NCI-H1092 treated with DMSO at 0.1 percent for 48 hours (cell line): Measurements from ENCODE around the gene DSG1.
"Not testable (repeated sequence)": the region's sequence is repeated elsewhere in the genome, so short reads cannot be mapped to it uniquely, and the experiment has no call there.

Source experiments
- DNase-seq: peaks from one replicate; lab custom pipeline; 2025; lab: John Stamatoyannopoulos, UW

DSG1 gene

DNA sequence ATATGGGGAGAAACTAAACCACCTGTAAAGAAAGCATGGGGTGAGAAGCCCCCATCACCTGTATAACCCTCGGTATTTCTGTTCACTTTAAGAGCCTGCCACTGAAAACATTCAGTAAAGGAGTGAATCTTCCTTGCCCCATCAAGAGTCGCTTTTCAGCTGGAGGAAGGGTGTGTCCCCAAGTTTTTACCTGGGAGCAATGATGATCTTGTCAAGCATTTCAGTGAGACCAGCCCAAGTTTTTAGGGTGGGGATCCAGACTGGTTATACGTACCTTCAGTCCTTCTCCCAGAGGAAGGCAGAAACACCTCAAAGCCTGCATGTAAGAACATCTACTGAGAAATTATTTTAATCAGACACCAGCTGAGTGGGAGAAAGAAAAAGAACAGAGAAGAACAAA, at the start of gene DSG1:
TSS of gene DSG1 (plus strand) at position 301 of the 400 bp plus-strand sequence. CDS start 141 bp downstream, outside the sequence.
- no peak for DNase-seq

DNA sequence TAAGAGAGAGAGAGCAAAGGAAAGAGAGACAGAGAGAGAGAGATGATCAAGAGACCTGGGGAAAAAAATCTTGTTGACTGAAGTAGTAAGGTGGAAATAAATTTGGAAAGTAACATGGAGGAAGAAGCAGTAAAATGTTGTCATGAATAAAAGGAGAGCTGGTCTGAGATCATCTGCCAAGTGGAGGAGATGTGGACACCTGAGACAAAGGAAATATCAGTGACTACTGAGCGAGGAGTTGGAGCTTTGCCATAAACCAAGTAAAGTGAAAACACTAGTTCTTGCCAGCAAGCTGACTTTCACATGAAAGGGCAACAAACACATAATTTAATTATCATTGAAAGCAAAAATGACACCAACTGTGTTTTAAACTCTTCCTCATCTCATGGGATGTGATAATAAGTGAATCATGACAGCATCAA, 49.0 kb upstream of the DSG1 start:
- DNase-seq, result no peak

DNA sequence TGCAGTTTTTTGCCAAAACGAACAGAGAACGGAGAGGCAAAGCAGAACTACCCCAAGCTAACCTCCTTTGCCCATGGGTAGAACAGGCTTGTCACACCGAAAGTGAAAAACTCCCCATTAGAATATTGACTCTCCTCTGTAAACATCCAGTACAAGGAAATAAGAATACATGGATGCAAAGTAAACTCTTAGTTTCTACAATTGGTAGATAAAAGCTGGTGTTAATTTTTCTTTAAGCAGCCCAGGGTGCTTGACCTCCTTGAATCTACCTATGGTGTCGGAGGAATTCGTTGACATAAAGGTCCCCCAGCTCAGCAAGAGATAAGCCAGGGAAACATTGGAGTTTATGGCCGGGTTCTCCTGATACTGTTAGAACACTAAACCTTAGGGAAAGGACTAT, 48.4 kb upstream of the DSG1 start:
- DNase-seq, result no peak

DNA sequence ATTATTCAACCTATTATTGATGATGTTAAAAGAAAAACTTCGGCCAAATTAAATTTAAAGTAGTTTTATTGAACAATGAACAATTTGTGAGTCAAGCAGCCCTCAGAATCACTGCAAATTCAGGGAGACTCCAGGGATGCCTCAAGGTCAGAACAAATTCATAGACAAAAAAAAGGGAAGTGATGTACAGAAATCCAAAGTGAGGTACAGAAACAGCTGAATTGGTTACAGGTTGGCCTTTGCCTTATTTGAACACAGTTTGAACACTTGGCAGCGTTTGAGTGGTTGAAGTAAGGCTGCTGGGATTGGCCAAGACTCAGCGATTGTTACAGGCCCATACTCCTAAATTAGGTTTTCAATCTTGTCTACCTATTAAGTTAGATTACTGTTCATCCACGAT, 47.4 kb upstream of the DSG1 start:
- no peak for DNase-seq

DNA sequence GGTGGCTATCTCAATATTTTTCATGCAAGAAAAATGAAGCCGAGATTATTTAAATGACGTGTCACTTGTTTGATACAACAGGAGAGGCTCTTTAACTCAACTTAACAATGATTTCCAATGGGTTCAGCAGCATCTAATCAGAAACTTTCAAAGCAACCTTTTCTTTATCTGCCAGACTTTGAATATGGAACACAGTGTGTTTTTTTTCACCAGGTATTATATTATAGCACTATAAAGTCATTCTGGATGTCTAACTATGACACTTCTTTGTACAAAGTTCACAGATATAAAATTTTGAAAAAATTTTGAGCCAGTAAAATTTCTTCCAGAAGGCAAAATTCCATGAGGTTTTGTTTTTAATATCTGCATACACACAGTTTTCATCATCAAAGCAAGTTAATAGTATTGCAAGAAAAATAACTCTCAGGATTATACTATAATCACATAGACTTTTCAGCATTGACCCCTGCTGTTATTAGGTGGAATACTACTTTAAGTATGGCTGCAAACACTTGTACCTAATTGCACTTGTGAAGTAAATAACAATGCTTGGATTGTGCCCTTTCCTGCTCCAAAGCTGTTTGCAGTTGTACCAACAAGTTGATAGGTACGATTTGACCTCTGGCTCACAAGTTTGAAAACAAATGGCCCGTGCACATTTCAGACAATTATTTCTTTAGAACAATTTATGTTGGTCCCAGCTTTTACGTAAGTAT, 44.0 kb upstream of the DSG1 start:
- no peak for DNase-seq

DNA sequence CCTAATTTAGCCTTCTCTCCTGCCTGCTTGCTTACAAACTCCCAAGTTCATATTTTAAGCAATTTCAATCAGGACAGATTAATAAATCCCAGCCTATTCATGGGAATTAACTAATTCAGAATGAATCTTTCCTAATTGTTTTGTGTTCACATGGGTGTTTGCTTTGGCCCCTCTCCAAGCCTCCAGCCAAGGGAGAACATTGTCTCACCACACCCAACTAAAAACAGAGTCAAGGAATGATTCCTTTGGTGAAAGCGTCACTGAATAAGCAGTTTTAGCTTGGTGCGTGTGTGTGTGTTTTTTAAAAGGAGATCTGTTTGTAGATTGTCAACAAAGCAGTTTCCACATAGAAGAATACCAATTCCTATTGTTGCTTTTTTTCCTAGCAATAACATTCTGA, 43.0 kb upstream of the DSG1 start:
- DNase-seq, result no peak

DNA sequence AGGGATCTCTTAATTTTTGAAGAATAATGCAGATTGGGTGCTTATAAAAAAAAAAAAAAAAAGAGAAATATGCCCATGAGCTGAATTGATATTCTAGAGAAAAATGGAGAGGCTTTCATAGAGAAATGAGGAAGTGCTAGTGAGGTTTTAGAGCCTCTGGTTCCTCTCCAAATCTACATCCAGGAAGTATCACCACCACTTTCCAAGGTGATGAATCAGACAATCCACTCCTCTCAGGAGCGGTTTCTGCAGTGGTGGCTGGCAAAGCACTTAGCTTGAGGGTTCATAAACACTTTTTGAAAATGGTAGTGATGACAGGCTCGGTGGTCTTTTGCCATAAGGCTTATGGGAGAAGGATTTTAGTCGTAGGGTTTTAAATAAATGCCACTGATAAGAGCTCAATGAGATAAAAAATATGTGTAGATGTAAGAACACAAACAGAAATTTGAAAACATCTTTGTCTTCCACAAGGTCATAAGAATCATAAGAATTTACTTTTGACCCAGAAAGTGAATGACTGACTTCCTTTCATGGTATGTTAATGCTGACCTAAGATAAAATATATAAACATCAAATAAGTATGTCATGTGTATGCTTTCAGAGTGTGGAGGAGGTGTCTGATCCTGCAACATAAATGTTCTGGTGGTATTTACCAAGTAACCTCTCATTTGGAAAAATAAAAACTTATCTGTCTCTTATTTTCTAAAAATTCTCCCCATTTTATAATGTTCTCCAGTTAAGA, 42.1 kb upstream of the DSG1 start:
- DNase-seq, result no peak

DNA sequence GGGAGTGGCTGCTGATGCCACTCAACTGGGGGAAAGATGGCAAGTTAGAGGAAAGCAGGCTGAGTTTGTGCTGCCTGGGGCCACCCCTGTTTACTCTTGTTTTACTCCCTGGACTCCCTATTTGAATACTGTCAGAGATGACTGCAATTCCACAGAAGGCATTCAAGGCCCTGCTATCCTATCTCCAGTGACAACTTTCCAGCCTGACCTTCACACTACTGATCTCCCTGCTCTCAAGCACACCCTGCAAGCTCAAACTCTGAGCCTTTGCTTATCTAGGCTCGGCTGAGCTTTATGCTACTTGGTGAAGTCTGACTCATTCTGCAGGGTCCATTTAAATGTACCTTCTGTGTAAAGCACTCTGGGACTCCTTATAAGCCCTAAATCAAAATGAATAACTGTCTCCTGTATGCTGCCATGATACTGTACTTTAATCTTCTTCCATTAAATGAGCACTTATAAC, 39.3 kb upstream of the DSG1 start:
- no peak for DNase-seq

DNA sequence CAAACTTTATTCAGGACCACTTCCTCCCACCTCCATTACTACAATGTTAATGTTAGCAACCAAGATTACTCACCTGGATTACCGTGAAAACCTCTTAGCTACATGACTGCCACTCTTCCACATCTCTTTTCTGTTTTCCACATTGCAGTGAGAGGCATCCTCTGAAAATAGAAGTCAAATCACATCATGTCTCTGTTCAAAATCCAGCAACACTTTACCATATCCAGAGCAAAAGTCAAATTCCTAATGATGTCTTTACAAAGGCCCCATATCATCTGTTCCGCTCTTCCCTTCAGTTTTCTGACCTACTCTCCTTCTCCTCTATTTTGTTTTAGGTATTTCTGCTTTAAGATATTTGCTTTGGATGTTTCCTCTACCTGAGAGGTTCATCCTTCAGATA, 37.5 kb upstream of the DSG1 start:
- DNase-seq, result no peak

DNA sequence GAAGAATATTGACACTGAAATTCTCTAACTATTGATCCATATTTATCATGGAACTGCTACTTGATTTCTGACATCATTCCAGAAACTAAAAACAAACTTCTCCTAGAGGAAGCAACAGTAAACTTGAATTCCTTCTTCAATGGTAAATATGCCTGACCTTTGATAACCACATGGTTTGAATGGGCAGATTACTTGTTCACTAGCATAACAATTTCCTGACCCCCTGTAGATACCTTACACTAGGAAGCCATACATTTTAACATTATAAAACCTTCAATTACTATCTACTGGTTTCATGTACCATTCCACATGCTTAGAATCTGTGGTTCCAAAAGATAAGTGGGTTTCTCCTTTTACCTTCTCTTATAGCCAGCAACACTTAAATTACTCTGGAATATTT, 36.5 kb upstream of the DSG1 start:
- no peak for DNase-seq

DNA sequence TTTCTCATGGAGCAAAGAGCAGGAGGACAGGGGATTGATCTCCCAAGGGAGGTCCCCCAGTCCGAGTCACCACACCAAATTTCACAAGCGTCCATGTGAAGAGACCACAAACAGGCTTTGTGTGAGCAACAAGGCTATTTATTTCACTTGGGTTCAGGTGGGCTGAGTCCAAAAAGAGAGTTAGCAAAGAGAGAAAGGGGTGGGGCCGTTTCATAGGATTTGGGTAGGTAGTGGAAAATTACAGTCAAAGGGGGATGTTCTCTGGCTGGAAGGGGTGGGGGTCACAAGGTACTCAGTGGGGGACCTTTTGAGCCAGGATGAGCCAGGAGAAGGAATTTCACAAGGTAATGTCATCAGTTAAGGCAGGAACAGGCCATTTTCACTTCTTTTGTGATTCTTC, 28.5 kb upstream of the DSG1 start:
- DNase-seq, result not testable (repeated sequence)

DNA sequence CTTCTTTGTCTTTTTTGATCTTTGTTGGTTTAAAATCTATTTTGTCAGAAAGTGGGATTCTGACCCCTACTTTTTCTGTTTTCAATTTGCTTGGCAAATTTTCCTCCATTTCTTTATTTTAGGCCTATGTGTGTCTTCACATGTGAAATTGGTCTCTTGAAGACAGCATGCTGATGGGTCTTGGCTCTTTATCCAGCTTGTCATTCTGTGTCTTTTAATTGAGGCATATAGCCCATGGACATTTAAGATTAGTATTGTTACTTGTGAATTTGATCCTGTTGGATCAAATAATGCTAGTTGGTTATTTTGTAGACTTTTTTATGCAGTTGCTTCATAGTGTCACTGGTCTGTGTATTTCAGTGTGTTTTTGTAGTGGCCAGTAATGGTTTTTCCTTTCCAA, 26.3 kb upstream of the DSG1 start:
- DNase-seq, result no peak

DNA sequence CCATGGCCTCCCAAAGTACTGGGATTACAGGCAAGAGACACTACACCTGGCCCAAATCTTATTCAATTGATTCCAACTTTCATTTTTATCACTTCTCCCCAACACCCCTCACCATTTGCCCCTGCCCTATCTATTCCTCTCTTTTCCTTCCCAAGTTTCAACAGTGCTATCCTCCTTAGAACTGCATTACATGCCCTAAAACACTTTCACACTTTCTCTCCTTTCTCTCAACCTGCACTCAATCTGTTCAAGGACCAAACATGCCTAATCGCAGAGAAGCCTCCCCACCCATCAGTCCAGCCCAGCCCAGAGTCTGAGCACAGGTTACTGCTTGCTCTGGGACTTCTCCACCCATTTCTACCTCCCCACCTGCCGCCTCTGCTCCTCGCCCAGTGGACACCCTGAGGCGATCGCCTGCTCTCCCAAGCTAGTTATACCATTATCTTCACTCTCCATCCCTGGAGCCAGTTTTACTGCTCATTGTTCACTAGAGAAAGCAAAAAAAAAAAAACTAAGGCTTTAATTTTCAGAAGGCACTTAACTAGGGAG, 23.7 kb upstream of the DSG1 start:
- no peak for DNase-seq

DNA sequence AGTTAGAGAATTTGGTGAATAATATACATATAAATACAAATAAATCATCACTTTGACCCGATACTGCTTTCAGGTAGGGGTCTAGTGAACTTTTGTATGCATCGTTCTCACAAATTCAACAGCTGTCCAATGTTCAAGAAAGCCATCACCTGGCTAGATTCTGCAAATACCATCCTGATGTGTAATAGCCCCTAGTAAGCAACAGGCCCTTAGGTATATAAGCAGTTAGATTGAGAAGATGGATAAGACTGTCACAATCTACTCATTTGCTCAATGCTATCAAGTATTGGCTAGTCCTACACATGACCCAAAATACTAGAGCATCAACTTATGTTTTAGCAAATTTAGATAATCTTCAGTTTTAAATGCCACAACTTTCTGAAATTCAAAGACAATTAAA, 20.7 kb upstream of the DSG1 start:
- no peak for DNase-seq

DNA sequence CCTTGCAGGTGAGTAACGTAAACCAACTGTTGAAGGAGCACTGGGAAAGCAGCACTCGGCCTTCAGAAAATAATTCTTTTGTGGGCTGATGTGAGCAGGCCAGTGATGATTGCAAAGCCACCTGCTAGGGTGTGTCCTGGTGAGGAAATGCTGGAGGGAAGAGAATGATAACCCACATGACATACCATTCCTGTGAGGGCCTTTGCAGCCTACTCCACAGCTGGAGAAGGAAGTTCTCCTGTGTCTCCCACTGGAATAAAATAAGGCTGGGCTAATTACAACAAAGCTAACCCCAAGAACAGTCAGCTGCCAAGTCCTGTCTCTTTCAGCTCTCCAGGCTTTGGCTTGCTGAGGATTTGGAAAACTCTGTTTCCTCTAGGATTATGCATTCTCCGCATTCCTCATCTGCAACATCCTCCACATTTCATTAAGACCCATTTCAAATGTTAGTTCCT, 16.7 kb upstream of the DSG1 start:
- DNase-seq, result no peak

DNA sequence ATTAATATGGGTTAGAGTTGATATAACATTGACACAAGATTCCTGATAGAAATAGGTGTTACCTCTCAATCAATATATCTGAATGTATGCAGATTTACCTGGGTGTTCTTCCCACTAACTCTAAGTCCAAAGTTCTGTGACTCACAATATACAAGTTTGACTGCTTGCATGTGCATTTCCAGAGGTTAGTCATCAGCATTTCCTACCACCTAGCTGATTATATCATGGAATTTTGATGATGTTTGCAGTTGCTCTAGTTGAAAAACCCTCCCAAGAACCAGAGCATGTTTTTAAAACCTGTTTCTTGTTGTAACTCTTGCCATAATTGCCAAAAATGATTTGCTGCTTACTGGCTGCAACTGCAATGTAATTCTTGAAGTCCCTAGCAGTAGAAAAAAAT, 15.0 kb upstream of the DSG1 start:
- no peak for DNase-seq

DNA sequence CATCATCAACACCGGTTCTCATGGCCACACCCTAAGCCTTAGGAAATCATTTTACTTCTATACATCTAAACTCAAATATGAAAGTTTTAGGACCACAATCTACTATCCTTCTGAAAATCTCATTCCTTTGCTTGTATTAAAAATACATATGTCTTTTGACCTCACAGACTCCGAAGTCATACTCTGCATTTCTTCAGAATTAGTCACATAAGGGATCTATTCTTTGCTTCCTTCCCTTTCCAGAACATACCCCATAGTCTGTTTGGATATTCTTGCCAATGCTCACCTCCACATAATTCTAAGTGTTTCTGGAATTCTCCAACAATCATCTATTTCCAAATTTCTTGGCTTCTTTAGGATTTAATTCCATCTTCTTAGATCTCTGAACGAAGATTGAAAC, 14.2 kb upstream of the DSG1 start:
- no peak for DNase-seq

DNA sequence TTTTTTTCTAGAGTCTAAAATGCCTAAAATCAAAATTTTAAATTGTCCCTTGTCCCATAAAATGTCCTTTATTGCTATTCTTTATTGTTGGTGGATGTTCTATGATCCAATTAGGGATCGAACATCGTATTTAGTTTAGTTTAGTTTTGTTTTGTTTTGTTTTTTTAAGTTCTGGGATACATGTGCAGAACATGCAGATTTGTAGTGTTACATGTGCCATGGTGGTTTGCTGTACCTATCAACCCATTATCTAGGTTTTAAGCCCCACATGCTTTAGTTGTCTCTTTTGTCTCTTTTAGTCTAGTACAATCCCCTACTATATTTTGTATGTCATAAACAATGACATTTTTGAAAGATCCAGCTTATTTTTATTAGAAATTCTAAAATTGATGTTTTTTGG, 8.8 kb upstream of the DSG1 start:
- DNase-seq, result no peak

DNA sequence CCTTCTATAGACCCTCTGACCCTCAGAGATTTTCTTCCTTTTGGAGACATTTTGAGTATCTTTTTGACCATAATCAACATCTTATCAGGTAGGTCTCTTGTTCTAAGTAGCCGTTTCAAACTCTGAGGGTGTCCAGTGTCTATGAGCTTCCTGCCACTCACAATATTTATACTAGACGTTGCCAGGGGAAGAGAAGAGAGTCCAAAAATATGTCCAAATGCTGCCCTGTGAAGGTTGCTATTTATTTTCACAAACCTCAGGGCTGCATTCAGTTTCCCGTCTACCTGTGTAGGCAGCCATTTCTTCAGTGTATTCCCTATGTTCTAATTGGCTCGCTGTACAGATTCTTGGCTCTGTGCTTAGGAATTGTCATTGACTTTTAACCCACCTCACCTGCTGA, 986 bp upstream of the DSG1 start:
- no peak for DNase-seq

DNA sequence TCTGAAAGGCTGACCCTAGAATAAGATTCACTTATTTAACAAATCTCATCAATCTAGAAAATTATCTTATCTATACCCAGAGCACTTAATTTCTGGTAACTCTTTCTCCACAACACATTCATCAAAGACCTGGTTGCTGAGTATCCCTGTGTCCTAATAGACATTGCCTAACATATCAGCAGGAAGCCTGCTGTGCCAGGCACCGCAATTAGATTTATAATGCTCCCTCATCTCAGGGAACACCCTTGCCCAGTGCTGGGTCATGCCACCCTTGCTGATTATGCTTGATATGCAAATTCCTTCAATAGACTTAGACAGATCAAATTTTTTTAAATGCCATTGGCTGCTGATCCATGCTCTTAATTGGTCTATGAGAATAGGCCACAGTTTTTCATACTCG, 3.8 kb downstream of the DSG1 start:
- no peak for DNase-seq

DNA sequence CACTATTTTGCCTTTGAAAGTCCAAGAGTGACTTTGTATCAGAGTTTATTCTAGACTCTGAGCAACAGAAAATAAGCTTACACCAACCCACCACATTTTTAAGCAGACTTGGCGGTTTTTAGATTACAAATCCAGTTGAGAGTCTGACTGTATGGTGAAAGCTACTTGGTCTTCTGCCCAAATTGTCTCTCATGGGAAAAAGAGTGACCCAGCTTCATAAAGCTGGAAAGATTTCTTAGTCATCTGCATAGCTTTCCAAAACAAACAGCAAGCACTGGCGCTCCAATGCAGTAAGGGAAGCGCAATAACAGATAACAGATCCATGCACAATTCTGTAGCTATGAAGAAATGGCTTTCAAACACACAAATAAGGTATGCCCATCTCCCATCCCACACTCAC, 7.1 kb downstream of the DSG1 start:
- DNase-seq, result no peak

DNA sequence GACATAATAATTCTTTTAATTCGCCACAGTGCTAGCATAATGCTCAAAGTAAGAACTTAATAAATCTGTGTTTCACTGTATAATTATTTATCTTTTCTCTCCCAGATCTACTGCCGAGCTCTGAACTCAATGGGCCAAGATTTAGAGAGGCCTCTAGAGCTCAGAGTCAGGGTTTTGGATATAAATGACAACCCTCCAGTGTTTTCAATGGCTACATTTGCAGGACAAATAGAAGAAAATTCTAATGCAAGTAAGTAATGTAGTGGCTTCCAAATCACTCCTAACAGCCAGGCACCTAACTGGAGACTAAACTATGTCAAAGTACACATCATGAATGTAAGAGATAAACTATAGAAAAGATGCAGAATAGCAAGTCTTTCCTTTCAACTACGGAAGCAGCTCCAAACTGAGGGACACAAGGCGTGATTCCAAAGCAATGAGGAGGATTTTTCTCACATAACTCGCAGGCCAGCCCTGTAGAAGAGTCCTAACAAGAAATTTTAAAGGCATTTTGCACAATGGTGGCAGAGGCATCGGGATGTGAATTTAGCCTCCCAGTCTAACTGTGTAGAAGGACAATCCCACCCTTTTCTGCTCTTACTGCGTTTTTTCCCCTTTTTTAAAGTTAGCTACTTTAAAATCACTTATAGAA, 12.0 kb downstream of the DSG1 start:
- no peak for DNase-seq

DNA sequence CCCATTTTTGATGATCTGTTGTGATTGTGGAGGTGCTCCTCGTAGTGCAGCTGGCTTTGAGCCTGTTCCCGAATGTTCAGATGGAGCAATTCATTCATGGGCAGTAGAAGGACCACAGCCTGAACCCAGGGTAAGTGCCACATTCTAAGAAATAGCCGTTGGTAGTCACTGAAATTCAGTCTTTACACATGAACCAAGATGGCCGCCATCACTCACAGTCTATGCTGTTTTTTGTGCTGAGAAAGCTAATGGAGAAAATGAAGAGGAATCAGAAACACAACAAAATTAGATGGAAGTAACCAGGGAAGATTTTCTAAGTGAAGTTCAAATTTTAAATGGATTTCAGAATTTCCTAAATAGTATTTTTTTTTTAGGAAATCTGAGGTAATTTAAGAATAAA, 25.5 kb downstream of the DSG1 start:
- DNase-seq, result no peak
